Activated CD8-positive, alpha-beta memory T cell treated with anti-CD3 and anti-CD28 coated beads, Interleukin-2, amount 50 U/mL, for 48 hours (primary cell): ENCODE results near the gene PLXNA2.
A peak's percentile ranks its signal among the peaks of the same experiment; 100 is the strongest.

ENCODE experiments used
- DNase-seq: peaks from one replicate; pipeline ENCODE4 v3.0.0-alpha.2; 2020

The PLXNA2 gene, protein sequence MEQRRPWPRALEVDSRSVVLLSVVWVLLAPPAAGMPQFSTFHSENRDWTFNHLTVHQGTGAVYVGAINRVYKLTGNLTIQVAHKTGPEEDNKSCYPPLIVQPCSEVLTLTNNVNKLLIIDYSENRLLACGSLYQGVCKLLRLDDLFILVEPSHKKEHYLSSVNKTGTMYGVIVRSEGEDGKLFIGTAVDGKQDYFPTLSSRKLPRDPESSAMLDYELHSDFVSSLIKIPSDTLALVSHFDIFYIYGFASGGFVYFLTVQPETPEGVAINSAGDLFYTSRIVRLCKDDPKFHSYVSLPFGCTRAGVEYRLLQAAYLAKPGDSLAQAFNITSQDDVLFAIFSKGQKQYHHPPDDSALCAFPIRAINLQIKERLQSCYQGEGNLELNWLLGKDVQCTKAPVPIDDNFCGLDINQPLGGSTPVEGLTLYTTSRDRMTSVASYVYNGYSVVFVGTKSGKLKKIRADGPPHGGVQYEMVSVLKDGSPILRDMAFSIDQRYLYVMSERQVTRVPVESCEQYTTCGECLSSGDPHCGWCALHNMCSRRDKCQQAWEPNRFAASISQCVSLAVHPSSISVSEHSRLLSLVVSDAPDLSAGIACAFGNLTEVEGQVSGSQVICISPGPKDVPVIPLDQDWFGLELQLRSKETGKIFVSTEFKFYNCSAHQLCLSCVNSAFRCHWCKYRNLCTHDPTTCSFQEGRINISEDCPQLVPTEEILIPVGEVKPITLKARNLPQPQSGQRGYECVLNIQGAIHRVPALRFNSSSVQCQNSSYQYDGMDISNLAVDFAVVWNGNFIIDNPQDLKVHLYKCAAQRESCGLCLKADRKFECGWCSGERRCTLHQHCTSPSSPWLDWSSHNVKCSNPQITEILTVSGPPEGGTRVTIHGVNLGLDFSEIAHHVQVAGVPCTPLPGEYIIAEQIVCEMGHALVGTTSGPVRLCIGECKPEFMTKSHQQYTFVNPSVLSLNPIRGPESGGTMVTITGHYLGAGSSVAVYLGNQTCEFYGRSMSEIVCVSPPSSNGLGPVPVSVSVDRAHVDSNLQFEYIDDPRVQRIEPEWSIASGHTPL (N-terminal part only)

GRCh38 chr1:208243967-208244916 is at the start of gene PLXNA2:
Gene PLXNA2 (minus strand): TSS chr1:208244384. CDS start chr1:208217922, 26,462 bp downstream.
- DNase-seq, result peak; percentile 71

- no peak for DNase-seq
Measured at GRCh38 chr1:208292908-208293307, 48.7 kb upstream of the PLXNA2 start.

- DNase-seq, result no peak
Measured at GRCh38 chr1:208291923-208292711, 47.9 kb upstream of the PLXNA2 start.

DNA sequence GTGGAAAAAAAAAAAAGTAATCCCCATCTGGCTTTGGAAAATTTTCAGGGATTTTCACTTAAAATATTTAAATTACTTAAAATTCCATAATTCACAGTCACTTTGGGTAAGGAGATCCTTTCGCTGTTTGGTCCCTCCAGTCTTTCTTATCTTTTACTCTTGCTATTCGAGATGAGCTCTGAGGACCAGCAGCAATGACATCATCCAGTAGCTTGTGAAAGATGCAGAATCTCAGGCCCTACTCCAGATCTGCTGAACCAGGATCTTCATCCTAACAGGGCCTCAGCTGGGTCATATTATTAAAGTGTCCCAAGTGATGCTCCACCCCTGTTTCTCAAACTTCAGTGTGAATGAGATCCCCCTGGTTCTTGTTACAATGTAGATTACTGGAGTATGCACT is 46.9 kb upstream of the PLXNA2 start:
- DNase-seq, result no peak

DNA sequence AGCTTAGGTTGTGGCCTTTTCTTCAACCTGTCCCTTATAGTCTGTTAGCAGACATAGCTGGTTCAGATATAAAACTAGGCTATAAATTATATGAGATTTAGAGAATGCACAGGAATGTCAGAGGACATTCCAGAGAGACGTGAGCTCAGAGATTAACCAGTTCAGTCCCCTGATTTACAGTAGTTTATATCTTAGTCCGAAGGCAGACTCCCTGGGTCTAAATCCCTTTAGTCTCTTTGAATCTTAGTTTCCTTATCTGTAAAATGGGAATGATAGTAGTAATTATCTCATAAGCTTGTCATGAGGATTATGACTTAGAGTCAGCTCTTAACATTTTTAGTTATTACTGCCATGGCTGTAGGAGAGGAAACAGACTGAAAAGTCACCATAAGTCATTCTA is 45.5 kb upstream of the PLXNA2 start:
- DNase-seq, result no peak

DNA sequence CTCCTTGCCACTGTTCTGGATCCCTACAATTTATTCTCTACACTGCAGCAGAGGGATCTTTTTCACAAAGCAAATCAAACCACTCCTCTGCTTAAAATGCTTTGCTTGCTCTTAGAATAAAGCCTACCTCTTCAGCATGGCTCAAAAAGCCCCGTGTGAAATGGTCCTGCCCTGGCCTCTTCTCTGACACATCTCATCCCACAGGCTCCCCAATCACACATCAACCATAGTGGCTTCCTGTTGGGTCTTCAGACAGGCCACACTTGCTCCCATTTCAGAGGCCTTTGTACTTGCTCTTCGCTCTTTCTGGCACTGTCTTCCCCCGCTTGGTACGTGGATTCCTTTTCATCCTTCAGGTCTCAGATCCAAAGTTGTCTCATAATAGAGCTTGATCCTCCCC is 44.3 kb upstream of the PLXNA2 start:
- no peak for DNase-seq

DNA sequence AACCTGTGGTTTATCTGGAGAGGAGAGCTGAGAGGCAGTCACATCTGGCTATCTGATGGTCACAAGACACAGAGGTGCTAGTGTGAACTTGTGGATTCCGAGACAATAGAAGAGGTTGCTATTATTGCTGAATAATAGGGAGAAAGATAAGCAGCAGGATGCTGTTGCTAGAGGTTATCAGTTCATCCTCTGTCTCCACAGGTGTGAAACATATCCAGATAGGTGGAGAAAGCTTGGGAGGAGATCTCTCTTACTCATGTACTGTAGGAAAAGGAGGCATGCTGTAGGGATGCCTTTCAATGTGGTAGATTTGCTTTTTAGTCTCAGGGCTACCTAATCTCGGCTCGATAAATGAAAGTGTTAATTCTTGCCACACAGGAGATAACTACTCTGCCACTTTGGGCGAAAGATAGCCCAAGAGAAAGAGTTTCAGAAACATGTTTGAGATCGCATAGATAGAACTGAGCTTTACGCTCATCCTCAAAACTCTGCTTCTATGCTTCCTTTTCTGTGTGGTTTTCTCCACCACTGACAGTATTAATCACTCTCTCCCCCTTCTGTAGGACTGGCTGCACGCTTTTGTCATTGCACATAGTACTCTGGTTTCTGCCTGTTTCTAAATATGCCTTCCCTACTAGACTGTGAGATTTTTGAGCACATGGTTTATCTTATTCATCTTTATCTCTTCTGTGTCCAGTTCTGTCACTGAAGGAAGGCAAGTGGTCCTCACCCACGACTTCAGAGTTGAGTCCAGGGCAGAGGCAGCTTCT is 36.7 kb upstream of the PLXNA2 start:
- DNase-seq, result no peak

- DNase-seq, result no peak
Measured at GRCh38 chr1:208279826-208280588, 35.8 kb upstream of the PLXNA2 start.

- no peak for DNase-seq
Measured at GRCh38 chr1:208278638-208279037, 34.5 kb upstream of the PLXNA2 start.

DNA sequence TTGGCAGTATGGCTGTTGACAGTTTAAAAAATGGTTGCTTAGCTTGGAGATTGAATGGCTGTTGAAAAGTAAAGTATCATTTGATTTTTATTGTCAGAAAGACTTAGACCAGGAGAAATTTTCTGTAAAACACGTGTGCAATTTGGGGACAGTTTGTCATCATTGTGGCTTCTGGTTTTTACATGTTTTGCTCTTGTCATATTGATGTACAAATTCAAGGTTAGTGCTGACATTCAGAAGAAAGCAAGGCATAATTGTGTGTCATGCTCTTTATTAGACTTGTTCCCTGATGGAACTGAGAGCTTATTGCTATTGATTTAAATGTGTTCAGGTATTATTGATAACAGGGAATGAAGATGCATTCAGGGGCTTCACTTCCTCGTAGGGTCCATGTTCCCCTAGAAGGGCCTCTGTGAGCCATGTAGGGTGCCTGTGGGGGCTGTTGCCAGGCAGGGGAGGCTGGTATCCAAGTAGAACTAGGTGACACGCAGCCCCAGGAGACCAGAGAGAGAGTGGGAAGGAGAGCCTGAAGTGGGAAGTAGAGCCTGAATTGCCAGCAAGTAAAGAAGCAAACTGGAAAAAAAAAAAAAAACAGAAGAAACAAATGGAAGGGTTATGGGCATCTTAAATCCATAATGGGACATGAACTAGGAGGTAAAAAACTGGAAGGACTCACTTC is 32.7 kb upstream of the PLXNA2 start:
- DNase-seq, result no peak

DNA sequence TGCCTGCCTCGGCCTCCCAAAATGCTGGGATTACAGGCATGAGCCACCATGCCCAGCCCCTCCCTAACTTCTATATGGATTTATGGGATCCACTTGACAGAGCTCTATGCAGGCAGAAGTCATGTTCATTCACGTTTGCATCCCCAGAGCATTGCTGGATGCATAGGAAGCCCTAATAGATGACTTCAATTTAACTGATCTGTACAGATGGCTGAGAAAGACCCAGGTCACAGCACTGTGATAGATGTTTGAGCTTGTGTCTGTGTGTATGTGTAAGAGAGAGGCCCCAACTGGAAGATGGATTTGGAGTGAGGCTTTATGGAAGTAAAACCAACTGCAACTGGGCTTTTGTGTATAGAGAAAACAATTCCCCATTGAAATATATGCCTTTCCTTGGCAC is 30.9 kb upstream of the PLXNA2 start:
- DNase-seq, result no peak

- DNase-seq, result no peak
Measured at GRCh38 chr1:208273386-208274017, 29.3 kb upstream of the PLXNA2 start.

- DNase-seq, result no peak
Measured at GRCh38 chr1:208272713-208273112, 28.5 kb upstream of the PLXNA2 start.

- no peak for DNase-seq
Measured at GRCh38 chr1:208272311-208272710, 28.1 kb upstream of the PLXNA2 start.

DNA sequence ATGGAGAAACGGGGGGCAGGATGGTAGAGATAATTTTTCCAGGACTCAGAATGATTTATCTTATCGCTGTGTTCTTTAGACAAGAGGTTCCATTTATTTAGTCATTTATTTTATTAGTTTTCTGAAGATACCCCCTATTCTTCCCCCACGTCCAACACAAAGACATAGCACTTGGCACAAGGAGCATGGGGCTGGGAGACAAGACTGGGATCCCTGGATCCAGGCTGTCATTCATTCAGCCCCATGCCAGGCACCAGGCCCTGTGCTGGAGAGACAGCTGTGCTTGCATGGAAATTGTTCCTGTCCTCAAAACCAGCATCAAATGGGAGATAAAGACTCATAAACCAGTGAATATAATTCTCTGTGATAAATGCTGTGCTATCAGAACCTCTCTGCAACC is 27.1 kb upstream of the PLXNA2 start:
- DNase-seq, result no peak

GRCh38 chr1:208270651-208271141 is 26.5 kb upstream of the PLXNA2 start:
- DNase-seq, result no peak

DNA sequence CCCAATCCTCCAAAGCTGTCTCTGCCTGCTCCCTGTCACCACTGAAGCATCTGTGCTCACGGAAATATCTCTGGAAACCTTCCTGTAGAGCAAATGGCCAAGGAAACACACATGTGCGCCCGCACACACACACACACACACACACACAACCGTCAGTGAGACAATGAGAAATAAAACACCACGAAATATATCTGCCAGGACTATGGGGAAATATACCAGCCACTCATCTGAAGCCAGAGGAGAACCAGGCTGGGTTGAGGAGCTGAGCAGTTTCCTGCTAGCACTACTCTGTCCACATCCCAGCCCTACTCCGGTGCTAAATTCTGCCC is 25.1 kb upstream of the PLXNA2 start:
- no peak for DNase-seq

GRCh38 chr1:208268541-208269337 is 24.6 kb upstream of the PLXNA2 start:
- no peak for DNase-seq
